ENCODE data around the gene SOWAHC.
"Not testable (repeated sequence)": the region's sequence is repeated elsewhere in the genome, so short reads cannot be mapped to it uniquely, and the experiment has no call there.

SOWAHC gene

DNA sequence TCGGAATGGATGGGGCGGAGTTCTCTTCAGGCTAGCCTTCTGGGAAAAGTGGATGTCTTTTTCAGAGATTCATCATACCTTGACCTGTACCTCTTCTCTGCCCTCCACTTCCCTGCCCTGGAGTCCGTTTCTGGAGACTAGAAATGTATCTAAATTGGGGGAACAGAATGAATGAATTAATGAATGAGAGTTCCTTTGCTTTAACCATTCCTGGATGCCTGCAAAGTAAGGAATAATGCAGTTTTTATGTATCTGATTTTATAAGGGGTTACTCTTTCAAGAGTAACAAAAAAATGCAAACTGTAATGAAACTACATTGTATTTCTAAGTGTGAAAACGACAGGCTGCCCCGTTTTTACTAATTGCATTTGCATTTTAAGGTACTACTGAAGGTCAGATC is 2.0 kb downstream of the SOWAHC start:
- no peak for DNase-seq

DNA sequence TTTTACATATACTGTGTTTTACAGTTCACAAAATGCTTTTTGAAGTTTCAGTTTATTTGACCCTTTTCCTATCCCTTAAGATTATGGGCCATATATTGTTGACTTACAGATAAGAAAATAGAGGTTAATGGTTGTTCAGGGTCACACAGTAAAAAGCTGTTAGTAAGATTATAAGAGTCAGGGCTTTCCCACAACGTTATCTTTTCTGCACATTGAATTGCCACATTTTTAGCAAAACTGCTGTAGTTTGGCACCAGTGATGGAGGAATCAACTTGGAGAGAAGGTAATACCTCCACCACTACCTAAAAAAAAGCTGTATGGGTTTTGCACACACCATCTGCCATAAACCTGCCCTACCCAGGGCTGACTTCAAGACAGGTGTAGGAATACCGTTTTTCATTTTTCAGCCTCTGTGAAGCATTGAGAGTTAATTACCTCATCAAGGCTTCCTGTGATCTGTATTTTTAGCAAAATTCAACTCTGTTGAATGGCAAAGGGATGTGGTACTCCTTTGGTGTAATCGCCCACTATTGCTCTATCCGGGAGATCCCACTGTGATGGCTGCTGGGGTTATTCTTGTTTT is 5.0 kb downstream of the SOWAHC start:
- DNase-seq = no peak

GRCh38 chr2:109623297-109623696 is 9.1 kb downstream of the SOWAHC start:
- DNase-seq = no peak

GRCh38 chr2:109623923-109624322 is 9.8 kb downstream of the SOWAHC start:
- no peak for DNase-seq

DNA sequence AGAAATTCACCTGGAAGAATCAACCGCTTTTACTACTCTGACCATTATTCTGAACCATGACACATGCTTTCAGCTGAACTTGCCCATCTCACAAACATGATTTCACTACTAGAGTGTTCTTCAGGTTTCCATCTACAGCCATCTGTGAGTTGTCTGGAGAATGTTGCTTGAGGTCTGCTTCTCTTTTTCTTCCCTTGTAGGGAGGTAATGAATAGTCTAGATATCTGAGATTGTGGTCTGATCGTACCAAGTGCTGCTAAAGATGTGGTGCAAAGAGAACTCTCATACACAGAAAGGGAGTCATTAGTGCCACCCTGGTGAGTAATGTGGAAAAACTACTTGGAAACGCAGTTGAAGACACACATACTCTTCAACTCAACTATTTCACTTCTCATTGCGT is 10.2 kb downstream of the SOWAHC start:
- no peak for DNase-seq

DNA sequence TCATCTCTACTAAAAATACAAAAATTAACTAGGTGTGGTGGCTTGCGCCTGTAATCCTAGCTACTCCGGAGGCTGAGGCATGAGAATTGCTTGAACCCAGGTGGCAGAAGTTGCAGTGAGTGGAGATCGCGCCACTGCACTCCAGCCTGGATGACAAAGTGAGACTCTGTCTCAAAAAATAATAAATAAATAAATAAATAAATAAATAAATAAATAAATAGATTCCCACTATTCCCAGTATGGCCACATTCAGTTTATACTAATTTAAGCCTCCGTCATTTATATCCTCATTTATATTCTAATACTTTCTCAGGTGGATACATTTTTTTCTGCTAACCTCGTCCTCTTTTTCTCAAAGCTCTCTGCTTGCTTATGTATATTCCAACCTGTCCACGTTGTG is 14.2 kb downstream of the SOWAHC start:
- not testable (repeated sequence) for DNase-seq

DNA sequence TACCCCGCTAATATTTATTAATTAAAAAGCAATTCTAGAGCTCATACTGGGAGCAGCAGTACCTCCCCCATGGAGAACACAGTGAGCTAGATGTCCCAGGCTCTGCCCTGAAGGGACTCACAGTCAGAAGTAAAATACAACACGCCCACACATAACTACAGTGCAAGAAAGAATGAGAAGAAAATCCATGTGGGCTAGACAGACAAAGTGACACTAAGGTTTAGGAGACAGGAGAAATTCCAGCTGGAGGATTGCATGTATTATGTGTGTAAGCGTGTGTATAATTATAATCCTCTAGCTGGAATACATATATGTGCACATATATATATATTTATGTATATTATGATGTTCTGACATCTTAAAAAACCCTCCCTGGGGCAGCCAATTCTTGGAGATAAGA is 15.7 kb downstream of the SOWAHC start:
- no peak for DNase-seq

- DNase-seq = no peak
These were observed 16.6 kb downstream of the SOWAHC start for GRCh38 chr2:109630441-109631430.

- DNase-seq = no peak
These were observed 17.6 kb downstream of the SOWAHC start for GRCh38 chr2:109631741-109632140.

DNA sequence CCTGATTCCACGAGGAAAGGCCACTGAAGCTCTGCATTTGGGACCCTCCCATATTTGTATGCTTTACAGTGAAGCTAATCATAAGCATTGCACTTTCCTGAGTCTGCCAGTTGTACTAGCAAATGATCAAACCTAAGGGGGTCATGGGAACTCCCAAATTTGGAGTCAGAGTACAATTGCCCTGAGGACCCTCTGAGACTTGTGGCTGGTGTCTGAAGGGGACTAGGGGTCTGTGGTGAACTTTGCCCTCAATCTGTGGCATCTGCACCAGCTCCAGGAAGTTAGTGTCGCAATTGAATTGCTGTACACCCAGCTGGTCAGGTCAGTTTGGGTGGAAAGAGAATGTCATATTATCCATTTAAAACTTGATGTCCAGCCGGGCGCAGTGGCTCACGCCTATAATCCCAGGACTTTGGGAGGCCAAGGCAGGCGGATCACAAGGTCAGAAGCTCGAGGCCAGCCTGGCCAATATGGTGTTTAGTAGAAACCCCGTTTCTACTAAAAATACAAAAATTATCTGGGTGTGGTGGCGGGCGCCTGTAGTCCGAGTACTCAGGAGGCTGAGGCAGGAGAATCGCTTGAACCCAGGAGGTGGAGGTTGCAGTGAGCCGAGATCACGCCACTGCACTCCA is 18.1 kb downstream of the SOWAHC start:
- no peak for DNase-seq

DNA sequence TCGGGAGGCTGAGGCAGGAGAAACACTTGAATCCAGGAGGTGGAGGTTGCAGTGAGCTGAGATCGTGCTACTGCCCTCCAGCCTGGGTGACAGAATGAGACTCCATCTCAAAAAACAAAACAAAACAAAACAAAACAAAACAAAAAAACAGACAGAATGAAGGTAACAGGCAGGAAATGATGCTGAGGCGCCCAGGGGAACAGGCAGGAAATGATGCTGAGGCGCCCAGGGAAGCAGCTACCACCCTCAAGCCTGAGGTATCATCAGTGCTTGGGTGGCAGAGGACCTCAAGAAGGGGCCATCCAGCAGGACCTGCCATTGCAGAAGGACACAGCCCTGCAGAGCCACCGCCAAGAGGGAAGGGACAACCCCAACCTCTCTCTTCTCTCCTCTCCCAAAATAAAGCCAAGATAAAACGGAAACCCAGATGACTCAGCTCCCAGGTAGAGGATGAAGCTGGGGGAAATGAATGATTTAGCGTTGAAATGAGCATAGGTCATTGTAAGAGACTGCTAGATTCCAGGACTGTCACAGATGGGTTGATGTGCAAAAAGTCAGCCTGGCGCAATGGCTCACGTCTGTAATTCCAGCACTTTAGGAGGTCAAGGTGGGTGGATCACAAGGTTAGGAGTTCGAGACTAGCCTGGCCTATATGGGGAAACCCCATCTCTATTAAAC is 19.3 kb downstream of the SOWAHC start:
- DNase-seq = no peak

GRCh38 chr2:109635426-109636304 is 21.5 kb downstream of the SOWAHC start:
- DNase-seq = no peak

- DNase-seq = no peak
These were observed 22.2 kb downstream of the SOWAHC start for GRCh38 chr2:109636317-109636716.

DNA sequence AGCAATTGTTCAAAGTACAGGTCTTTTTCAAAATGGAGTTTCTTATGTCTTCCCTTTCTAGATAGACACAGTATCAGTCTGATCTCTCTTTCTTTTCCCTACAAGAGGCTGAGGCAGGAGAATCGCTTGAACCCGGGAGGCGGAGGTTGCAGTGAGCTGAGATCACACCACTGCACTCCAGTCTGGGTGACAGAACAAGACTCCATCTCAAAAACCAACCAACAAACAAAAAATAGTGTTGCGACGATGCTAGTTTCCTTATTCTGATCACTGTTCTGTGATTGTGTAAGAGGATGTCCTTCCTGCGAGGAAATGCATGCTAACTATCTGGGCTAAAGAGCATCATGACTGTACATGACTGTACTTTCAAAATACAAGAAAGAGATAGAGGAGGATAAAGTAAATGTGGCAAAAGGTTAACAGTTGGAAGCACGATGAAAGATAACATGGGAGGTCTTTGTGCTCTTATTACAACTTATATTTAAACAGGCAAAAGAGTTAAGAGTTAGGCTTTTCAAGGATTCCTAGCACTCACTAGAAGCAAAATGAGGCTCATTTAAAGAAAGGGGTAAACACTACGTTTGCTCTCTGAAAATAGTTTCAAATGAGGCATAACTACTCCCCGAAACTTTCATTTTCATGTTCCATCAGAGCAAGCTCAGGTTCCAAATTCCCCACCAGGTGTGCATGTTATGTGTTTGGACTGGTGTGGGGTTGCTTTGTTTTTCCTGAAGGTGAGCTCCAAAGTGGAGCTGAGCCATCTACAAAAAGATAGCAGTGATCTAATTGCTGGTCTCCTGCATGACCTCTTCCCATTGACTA is 23.8 kb downstream of the SOWAHC start:
- no peak for DNase-seq

DNA sequence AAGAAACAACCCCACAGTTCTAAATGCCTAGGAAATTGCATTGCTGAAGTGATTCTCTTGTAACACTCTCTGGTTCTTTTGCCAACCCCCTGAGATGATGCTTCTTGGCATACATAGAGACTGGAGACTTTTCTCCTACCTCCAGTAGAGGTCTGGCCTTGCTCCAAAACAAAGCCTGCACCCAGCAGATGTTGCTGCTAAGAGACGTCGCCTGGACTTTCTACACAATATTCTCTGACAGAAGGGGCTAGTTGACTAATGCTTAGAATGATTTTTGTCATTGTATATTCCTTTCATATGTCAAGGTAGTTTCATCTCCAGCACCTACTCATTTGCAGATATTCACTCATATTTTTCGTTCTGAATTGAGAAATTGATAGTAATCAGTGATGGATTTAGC is 24.6 kb downstream of the SOWAHC start:
- DNase-seq = no peak

DNA sequence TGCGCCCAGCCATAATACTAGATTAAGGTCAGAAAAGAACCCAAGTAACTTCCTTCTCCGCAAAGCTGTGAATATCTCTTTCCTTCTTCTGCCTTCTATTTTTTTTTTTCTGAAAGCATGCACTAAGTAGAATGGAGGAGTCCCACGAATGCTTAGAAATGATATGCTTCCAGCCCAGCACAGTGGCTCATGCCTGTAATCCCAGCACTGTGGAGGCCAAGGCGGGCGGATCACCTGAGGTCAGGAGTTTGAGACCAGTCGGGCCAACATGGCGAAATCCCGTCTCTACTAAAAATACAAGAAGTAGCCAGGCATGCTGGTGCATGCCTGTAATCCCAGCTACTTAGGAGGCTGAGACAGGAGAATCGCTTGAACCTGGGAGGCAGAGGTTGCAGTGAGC is 25.8 kb downstream of the SOWAHC start:
- DNase-seq = not testable (repeated sequence)

DNA sequence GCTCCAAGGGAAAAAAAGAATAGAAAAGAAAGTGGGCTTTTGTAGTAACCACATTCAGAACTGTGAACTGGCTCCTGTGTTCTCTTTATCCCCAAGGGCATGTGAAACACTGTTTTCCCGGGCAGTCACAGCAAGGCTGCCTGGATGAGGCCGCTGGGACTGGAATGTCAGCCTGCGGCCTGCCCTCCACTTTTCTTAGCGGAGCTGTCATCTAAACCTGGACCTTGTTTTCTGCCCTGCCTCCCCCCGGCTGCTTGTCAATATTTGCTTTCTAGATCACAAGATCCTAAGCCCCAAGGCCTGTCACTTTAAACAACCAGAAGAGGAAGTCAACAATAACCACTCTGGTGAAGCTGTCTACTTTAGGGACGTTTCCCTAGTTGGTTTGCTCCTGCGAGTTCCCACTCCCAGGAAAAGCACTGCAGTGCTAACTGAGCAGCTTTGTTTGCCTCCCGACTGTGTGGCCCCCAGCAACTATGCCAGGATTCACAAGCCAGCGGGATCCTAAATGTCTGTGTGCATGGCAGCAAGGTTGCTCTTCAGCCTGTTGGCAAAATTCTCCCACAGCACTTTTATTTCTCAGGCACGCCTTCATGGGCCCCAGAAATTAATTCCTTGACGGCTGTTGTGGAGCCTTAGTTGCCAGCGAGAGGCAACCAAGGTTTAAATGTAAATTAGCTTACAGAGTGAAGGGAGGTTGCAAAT is 30.6 kb downstream of the SOWAHC start:
- no peak for DNase-seq

DNA sequence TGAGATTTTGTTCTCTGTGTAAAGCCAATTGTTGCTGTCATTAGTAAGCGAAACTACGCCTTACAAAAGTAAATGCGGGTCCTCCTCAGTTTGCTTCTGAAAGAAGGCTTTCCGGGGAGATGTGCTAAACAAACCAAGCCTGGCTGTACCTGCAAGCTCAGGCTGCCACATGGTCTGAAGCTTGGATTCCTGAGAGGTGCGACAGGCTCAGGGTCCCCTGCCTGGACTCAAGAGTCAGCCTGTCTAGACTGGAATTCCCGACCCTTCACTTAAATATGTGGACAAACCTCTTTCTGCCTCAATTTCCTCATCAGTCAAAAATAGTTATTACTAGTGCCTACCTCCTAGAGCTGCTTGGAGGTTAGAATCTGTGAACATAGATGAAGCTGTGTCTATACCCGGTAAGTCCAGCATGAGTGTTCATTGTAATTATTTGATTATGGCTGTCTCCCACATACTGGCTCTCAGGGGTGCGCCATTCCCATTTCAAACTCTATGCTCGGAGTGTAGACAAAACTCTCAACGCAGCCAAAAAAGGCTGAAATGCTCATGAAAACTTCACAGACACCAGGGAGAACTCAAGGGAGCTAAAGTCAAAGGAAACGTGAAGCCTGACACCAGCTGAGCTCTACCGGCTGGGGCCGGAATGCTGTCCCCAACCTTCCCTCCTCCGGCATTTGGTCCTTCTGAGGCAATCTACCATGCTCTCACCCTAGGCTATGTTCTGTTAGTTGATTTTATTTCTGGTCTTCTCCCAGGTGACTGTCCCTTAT is 31.4 kb downstream of the SOWAHC start:
- no peak for DNase-seq

- no peak for DNase-seq
These were observed 32.8 kb downstream of the SOWAHC start for GRCh38 chr2:109646961-109647360.

GRCh38 chr2:109647636-109648035 is 33.5 kb downstream of the SOWAHC start:
- DNase-seq = no peak
